Endothelial cell of umbilical vein (primary cell): ENCODE measurements around the gene POLR2J2. TPM values are rescaled to one million over a fixed set of nuclear protein-coding genes. Genes with fewer than 3 reads are reported as not detected.
"Not testable (repeated sequence)": the region's sequence is repeated elsewhere in the genome, so short reads cannot be mapped to it uniquely, and the experiment has no call there.

ENCODE experiments used
- BruUV-seq: library from RNA; stranded (reverse); fragments of 400-500 nt; replicated peaks from 2 replicates; lab custom pipeline; 2021; lab: Mats Ljungman, UMichigan
- CTCF ChIA-PET: fragments of 300-600, 350-600 bp; sonication (Branson Sonifier 250); formaldehyde crosslinking; loops from one replicate; lab custom pipeline; 2021; ENCODE audit warnings: antibody characterized with exemption, inconsistent platforms; lab: Charles Lee
- POLR2A ChIA-PET: fragments of 300-600, 350-600 bp; sonication (Branson Sonifier 250); formaldehyde crosslinking; loops from one replicate; lab custom pipeline; 2021; ENCODE audit warnings: antibody characterized with exemption, inconsistent platforms; lab: Charles Lee
- DNase-seq: peaks from one replicate; pipeline ENCODE4 v3.0.0-alpha.2; 2011; ENCODE audit warnings: low read depth, low spot score
- FAIRE-seq: peaks from 2 replicates; lab custom pipeline; 2011; peaks lifted over from hg19 to GRCh38; lab: Jason Lieb, UNC
- H2AFZ ChIP-seq: 2 replicates; pipeline ENCODE4 v1.6.0; 2012; ENCODE audit warnings: low read depth, low read length, control low read depth, inconsistent platforms
- H3K27ac ChIP-seq: 2 replicates; pipeline ENCODE4 v1.5.1; 2011; ENCODE audit warnings: low read depth, mild to moderate bottlenecking, control low read depth, low read length, moderate library complexity; ENCODE audit not compliant: insufficient read depth
- H3K27me3 ChIP-seq, 2 experiments: 2 replicates each; pipeline versions ENCODE4 v1.6.0 to v1.6.1; 2011; ENCODE audit warnings: low read length in 2 of 2, mixed read lengths in 1 of 2; ENCODE audit not compliant: control insufficient read depth in 2 of 2, insufficient read depth in 2 of 2
- H3K36me3 ChIP-seq, 2 experiments: 2 replicates in 1 of 2; 3 replicates in 1 of 2; pipeline ENCODE4 v1.5.1; 2011; ENCODE audit warnings: low read length in 2 of 2, mild to moderate bottlenecking in 1 of 2, moderate library complexity in 1 of 2; ENCODE audit not compliant: control insufficient read depth in 2 of 2, insufficient read depth in 2 of 2; ENCODE audit errors: extremely low read depth in 1 of 2
- H3K4me1 ChIP-seq: 3 replicates; pipeline ENCODE4 v1.5.1; 2011; ENCODE audit warnings: mild to moderate bottlenecking, low read length; ENCODE audit not compliant: control insufficient read depth, insufficient read depth; ENCODE audit errors: extremely low read depth
- H3K4me2 ChIP-seq: 2 replicates; pipeline ENCODE4 v1.6.1; 2011; ENCODE audit warnings: low read length, control low read depth, mixed read lengths; ENCODE audit not compliant: insufficient read depth
- H3K4me3 ChIP-seq, 3 experiments: fragments of 200-600 bp in 1 of 3; sonication (generic), shearing (Covaris generic) in 1 of 3; replicated peaks in 1 of 3; 2 replicates each; pipeline ENCODE4 v1.5.1; 2011 to 2016; ENCODE audit warnings: control low read depth in 3 of 3, low read length in 3 of 3, mild to moderate bottlenecking in 2 of 3, inconsistent platforms in 1 of 3, low read depth in 1 of 3, moderate library complexity in 1 of 3; ENCODE audit not compliant: insufficient read depth in 1 of 3
- H3K79me2 ChIP-seq: 2 replicates; pipeline ENCODE4 v1.6.0; 2012; ENCODE audit warnings: low read length, inconsistent platforms; ENCODE audit not compliant: control insufficient read depth, insufficient read depth
- H3K9ac ChIP-seq: replicated peaks from 2 replicates; pipeline ENCODE3; 2011; ENCODE audit warnings: low read length, control low read depth; ENCODE audit not compliant: insufficient read depth; ENCODE audit errors: extremely low read depth
- H3K9me1 ChIP-seq: replicated peaks from 3 replicates; pipeline ENCODE4 v1.6.0; 2011; ENCODE audit warnings: mild to moderate bottlenecking, low read length; ENCODE audit not compliant: control insufficient read depth, insufficient read depth; ENCODE audit errors: extremely low read depth
- H3K9me3 ChIP-seq: replicated peaks from 2 replicates; pipeline ENCODE4 v1.5.1; 2012; ENCODE audit warnings: low read length, inconsistent platforms; ENCODE audit not compliant: control insufficient read depth, insufficient read depth
- H4K20me1 ChIP-seq: replicated peaks from 2 replicates; pipeline ENCODE3; 2011; ENCODE audit warnings: mild to moderate bottlenecking, low read length; ENCODE audit not compliant: control insufficient read depth, insufficient read depth; ENCODE audit errors: extremely low read depth
- dilution Hi-C: fragments of 300-500 bp; cut with MboI; formaldehyde crosslinking; loops from one replicate; pipeline ENCODE4 v1.15.0; 2019; ENCODE audit warnings: low sequenced_read_pairs; ENCODE audit not compliant: extremely low pct_ligation_motif_present
- intact Hi-C: fragments of 100-400 bp; cut with micrococcal nuclease; formaldehyde crosslinking; loops from one replicate; pipeline ENCODE4 v1.10.0; 2022
- polyA plus RNA-seq, 4 experiments: library from polyadenylated mRNA; depleted of rRNA in 3 of 4; stranded (reverse) in 3 of 4; unstranded in 1 of 4; fragments of >200 nt; gene quantifications; 2 replicates each; pipeline versions ENCODE4 v1.2.1 to v1.2.3, GENCODE V29; 2011 to 2012; ENCODE audit warnings: missing spikeins in 1 of 4
- total RNA-seq: library from RNA; stranded (reverse); gene quantifications from 2 replicates; pipeline ENCODE4 v1.2.3, GENCODE V29; 2021

The POLR2J2 gene
- total and polyA plus RNA-seq, 2 donors (not counting 3 experiments of a cell fraction or from before 2014, with no cell fraction given), result 1.3 to 21.3 TPM

GRCh38 chr7:102682560-102682959, 11.1 kb upstream of the POLR2J2 start:
- POLR2A ChIA-PET, BruUV-seq, H3K4me2 ChIP-seq, H3K9me1 ChIP-seq, H3K4me3 ChIP-seq, H3K9me3 ChIP-seq, CTCF ChIA-PET, dilution Hi-C loops, H3K36me3 ChIP-seq, FAIRE-seq, DNase-seq, H3K27me3 ChIP-seq, H2AFZ ChIP-seq, H4K20me1 ChIP-seq, H3K9ac ChIP-seq, H3K4me1 ChIP-seq, intact Hi-C loops, H3K27ac ChIP-seq, H3K79me2 ChIP-seq: not testable (repeated sequence)

- H3K9me3 ChIP-seq, H3K4me2 ChIP-seq, H3K27ac ChIP-seq, BruUV-seq, H2AFZ ChIP-seq, dilution Hi-C loops, H4K20me1 ChIP-seq, FAIRE-seq, H3K79me2 ChIP-seq, intact Hi-C loops, H3K36me3 ChIP-seq, H3K27me3 ChIP-seq, H3K9ac ChIP-seq, H3K4me3 ChIP-seq, DNase-seq, H3K4me1 ChIP-seq, POLR2A ChIA-PET, CTCF ChIA-PET, H3K9me1 ChIP-seq: not testable (repeated sequence)
Measured at GRCh38 chr7:102680780-102681179, 9.3 kb upstream of the POLR2J2 start.

DNA sequence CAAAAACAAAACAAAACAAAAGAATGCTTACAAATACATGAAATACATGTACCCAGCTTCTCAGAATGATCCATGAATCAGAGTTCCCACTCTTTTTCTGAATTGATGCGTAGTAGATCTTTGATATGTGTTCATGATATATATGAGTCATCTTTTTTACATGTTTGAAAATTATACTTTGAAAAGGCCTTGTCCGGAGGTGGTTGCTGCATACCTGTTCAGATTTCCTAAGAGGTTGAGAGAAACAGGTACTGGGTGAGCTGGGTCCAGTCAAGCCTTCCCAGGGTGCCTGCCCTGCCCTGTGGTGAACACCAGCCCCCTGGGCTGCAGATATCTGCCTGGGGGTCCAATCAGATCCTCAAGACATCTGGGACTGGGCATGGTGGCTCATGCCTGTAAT, 4.1 kb upstream of the POLR2J2 start:
- H3K27ac ChIP-seq, H3K4me3 ChIP-seq, H3K79me2 ChIP-seq, DNase-seq, H4K20me1 ChIP-seq, H3K4me2 ChIP-seq, BruUV-seq, H2AFZ ChIP-seq, H3K27me3 ChIP-seq, CTCF ChIA-PET, H3K36me3 ChIP-seq, dilution Hi-C loops, intact Hi-C loops, POLR2A ChIA-PET, H3K9ac ChIP-seq, H3K9me3 ChIP-seq, FAIRE-seq, H3K4me1 ChIP-seq, H3K9me1 ChIP-seq: not testable (repeated sequence)

- BruUV-seq, H3K27me3 ChIP-seq, H3K36me3 ChIP-seq, H2AFZ ChIP-seq, dilution Hi-C loops, CTCF ChIA-PET, H3K9ac ChIP-seq, H3K27ac ChIP-seq, POLR2A ChIA-PET, H3K4me3 ChIP-seq, H3K9me3 ChIP-seq, H3K4me2 ChIP-seq, H3K79me2 ChIP-seq, H4K20me1 ChIP-seq, intact Hi-C loops, FAIRE-seq, DNase-seq, H3K4me1 ChIP-seq, H3K9me1 ChIP-seq: not testable (repeated sequence)
Measured at GRCh38 chr7:102673447-102674067, 2.1 kb upstream of the POLR2J2 start.
